Thymus (tissue), 11 donors: ENCODE results near the gene MED27. TPM values are rescaled to one million over a fixed set of nuclear protein-coding genes. Genes with fewer than 3 reads are reported as not detected.

ENCODE experiments used
- DNase-seq, 9 donors: peaks; one replicate each; pipeline ENCODE4 v3.0.0-alpha.2; 2013; ENCODE audit warnings: low spot score in 9 of 9, low read depth in 6 of 9, missing footprints in 1 of 9
- H3K27ac ChIP-seq, 2 donors: one replicate each; pipeline ENCODE4 v1.5.1; 2013; ENCODE audit warnings: control low read depth in 1 of 2, low read depth in 1 of 2, low read length in 1 of 2, mild to moderate bottlenecking in 1 of 2, moderate library complexity in 1 of 2
- H3K27me3 ChIP-seq, 2 donors: one replicate each; pipeline ENCODE4 v1.5.1; 2013; ENCODE audit warnings: low read length in 1 of 2; ENCODE audit not compliant: control insufficient read depth in 2 of 2, insufficient read depth in 1 of 2
- H3K36me3 ChIP-seq, 2 donors: one replicate each; pipeline ENCODE4 v1.5.1; 2013; ENCODE audit warnings: low read length in 1 of 2, mild to moderate bottlenecking in 1 of 2, moderate library complexity in 1 of 2; ENCODE audit not compliant: control insufficient read depth in 2 of 2, insufficient read depth in 2 of 2
- H3K4me1 ChIP-seq, 2 donors: one replicate each; pipeline ENCODE4 v1.5.1; 2013; ENCODE audit warnings: low read length in 2 of 2; ENCODE audit not compliant: control insufficient read depth in 2 of 2, insufficient read depth in 2 of 2
- H3K4me3 ChIP-seq, 2 donors: one replicate each; pipeline ENCODE4 v1.5.1; 2013; ENCODE audit warnings: low read length in 2 of 2, control low read depth in 1 of 2, mild to moderate bottlenecking in 1 of 2
- H3K9me3 ChIP-seq, 2 donors: one replicate each; pipeline ENCODE4 v1.5.1; 2013; ENCODE audit warnings: low read length in 1 of 2, mild to moderate bottlenecking in 1 of 2; ENCODE audit not compliant: control insufficient read depth in 2 of 2, insufficient read depth in 1 of 2
- WGBS: extraction: QIAGEN DNeasy Blood & Tissue Kit; methylation state at CpG from one replicate; pipeline ENCODE4 v1.1.7; 2013; 5-methylcytosine and 5-hydroxymethylcytosine counted together
- polyA plus RNA-seq: library from polyadenylated mRNA; stranded (reverse); fragments of 200-250 nt; gene quantifications from one replicate; pipeline ENCODE4 v1.2.3, GENCODE V29; 2013
- total RNA-seq: library from RNA; stranded (reverse); fragments of 120-200 nt; gene quantifications from one replicate; pipeline ENCODE4 v1.2.4, GENCODE V29; 2013
- donor health status: healthy.

Gene MED27
- total and polyA plus RNA-seq, 2 donors, result 27.2 to 31.0 TPM

- Histone ChIP-seq H3K36me3 (peaks cover 0 to 4% of the 10 kb centered on the region in 2 donors), H3K4me3 (no peak overlapping the region), H3K4me1 (peaks cover 4 to 6% of the 10 kb centered on the region in 2 donors), H3K9me3 (no peaks in the 10 kb centered on the region), H3K27me3 (no peaks in the 10 kb centered on the region), H3K27ac (no peak overlapping the region)
- no peak for DNase-seq
- 85% methylated on average over 17 of the region's 17 CpGs for WGBS
These were observed 203.7 kb downstream of the MED27 start for GRCh38 chr9:131875828-131876485.

- no peak for DNase-seq
- no peaks in the 10 kb centered on the region for H3K27me3 ChIP-seq
- peaks cover 4 to 6% of the 10 kb centered on the region in 2 donors for H3K4me1 ChIP-seq
- H3K4me3 ChIP-seq, result no peak overlapping the region
- H3K9me3 ChIP-seq, result no peaks in the 10 kb centered on the region
- peaks cover 0 to 4% of the 10 kb centered on the region in 2 donors for H3K36me3 ChIP-seq
- no peak overlapping the region for H3K27ac ChIP-seq
- whole genome bisulfite sequencing, result 98% methylated on average over 12 of the region's 12 CpGs
These were observed 204.6 kb downstream of the MED27 start for GRCh38 chr9:131874916-131875670.

DNA sequence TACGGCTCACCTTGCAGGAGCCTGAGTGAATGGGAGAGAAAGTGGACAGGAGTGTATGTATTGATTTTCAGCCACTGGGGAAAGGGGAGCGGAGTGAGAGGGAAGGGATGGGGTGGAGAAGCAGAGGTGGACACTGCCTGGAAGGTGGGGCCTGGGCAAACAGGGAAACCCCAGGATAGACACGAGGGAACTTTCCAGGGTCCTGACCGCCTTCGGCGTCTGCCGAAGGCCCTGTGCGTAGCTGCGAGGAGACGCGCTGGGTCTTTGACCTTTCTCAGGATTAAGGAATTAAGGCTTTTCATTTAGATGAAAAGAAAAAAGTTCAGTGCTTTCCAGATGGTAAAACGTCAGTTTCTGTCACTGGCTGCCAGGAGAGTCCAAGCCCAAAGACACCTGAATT is 205.2 kb downstream of the MED27 start:
- Histone ChIP-seq H3K27me3 (no peaks in the 10 kb centered on the region), H3K27ac (no peak overlapping the region), H3K4me3 (no peak overlapping the region), H3K36me3 (peaks cover 0 to 2% of the 10 kb centered on the region in 2 donors), H3K9me3 (no peaks in the 10 kb centered on the region), H3K4me1 (peaks cover 3% of the 10 kb centered on the region in 2 donors)
- no peak for DNase-seq
- 96% methylated on average over 12 of the region's 12 CpGs for WGBS

DNA sequence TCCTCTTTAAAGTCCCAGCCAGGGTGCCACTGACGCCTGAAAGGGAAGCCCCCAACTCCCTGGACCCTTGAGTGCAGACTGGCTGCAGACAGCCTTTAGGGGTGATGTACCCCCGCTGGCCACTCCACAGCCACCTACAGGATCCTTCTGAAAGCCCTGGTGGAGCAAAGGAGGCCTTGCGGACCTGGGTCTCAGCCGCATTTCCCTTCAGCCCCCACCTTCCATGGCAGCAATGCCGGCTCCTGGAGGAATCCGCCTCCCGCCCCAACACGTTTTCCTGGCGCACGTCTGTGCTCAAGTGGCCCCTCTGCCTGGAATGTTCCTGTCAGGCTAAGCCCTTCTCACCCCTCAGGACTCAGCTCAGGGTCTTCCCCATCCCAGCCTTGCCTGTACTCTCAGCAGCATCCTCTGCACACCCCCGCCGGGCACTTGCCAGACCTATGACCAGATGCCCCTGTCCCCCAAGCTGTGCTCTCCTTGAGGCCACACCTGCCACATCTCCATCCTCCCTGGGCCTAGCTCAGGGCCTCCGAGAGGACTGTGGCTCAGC is 205.7 kb downstream of the MED27 start:
- WGBS, result 97% methylated on average over 13 of the region's 13 CpGs
- no peak overlapping the region for H3K27ac ChIP-seq
- no peaks in the 10 kb centered on the region for H3K9me3 ChIP-seq
- H3K27me3 ChIP-seq, result no peaks in the 10 kb centered on the region
- no peaks in the 10 kb centered on the region for H3K36me3 ChIP-seq
- no peak overlapping the region for H3K4me3 ChIP-seq
- H3K4me1 ChIP-seq, result no peaks in the 10 kb centered on the region
- DNase-seq, result no peak

- DNase-seq, result no peak
- H3K27ac ChIP-seq, result no peak overlapping the region
- WGBS, result 97% methylated on average over 9 of the region's 9 CpGs
- H3K36me3 ChIP-seq, result no peaks in the 10 kb centered on the region
- H3K27me3 ChIP-seq, result no peaks in the 10 kb centered on the region
- no peaks in the 10 kb centered on the region for H3K4me1 ChIP-seq
- H3K4me3 ChIP-seq, result no peak overlapping the region
- no peaks in the 10 kb centered on the region for H3K9me3 ChIP-seq
These were observed 206.3 kb downstream of the MED27 start for GRCh38 chr9:131873335-131873734.

DNA sequence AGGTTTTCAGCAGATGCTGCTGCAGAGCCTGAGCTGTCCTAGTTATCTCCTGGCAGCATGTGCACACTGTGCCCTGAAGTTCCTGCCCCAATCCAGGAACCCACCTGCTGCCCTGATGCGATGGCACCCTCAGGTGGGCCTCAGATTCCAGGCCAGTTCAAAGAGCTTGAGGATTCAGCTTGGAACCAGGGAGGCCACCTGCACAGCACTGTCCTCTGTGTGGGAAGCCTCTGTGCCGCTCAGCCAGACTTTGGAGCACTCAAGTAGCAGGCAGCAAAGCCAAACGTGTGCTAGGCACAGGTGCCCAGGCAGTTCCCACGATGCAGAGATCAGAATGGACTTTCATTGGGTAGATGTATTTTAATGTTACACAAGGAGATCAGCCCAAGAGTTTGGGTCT is 207.0 kb downstream of the MED27 start:
- WGBS, result 97% methylated on average over 4 of the region's 4 CpGs
- H3K36me3 ChIP-seq, result no peaks in the 10 kb centered on the region
- no peaks in the 10 kb centered on the region for H3K27me3 ChIP-seq
- no peak overlapping the region for H3K4me3 ChIP-seq
- DNase-seq, result no peak
- H3K27ac ChIP-seq, result no peak overlapping the region
- no peaks in the 10 kb centered on the region for H3K9me3 ChIP-seq
- H3K4me1 ChIP-seq, result no peaks in the 10 kb centered on the region

- Histone ChIP-seq H3K27ac (no peak overlapping the region), H3K9me3 (no peaks in the 10 kb centered on the region), H3K4me3 (no peak overlapping the region), H3K36me3 (no peaks in the 10 kb centered on the region), H3K27me3 (no peaks in the 10 kb centered on the region), H3K4me1 (no peaks in the 10 kb centered on the region)
- WGBS, result 95% methylated on average over 15 of the region's 15 CpGs
- DNase-seq, result no peak
These were observed 207.7 kb downstream of the MED27 start for GRCh38 chr9:131872006-131872405.

- 98% methylated on average over 12 of the region's 12 CpGs for WGBS
- DNase-seq, result no peak
- H3K36me3 ChIP-seq, result no peaks in the 10 kb centered on the region
- no peaks in the 10 kb centered on the region for H3K9me3 ChIP-seq
- no peaks in the 10 kb centered on the region for H3K27me3 ChIP-seq
- no peaks in the 10 kb centered on the region for H3K4me1 ChIP-seq
- H3K4me3 ChIP-seq, result no peak overlapping the region
- no peak overlapping the region for H3K27ac ChIP-seq
These were observed 209.5 kb downstream of the MED27 start for GRCh38 chr9:131870156-131870555.

- WGBS, result 96% methylated on average over 8 of the region's 8 CpGs
- Histone ChIP-seq H3K9me3 (no peaks in the 10 kb centered on the region), H3K27ac (no peak overlapping the region), H3K4me3 (no peak overlapping the region), H3K36me3 (no peaks in the 10 kb centered on the region), H3K4me1 (no peaks in the 10 kb centered on the region), H3K27me3 (no peaks in the 10 kb centered on the region)
- no peak for DNase-seq
These were observed 210.3 kb downstream of the MED27 start for GRCh38 chr9:131869348-131869747.
